Stimulated activated CD8-positive, alpha-beta memory T cell treated with anti-CD3 and anti-CD28 coated beads, Interleukin-7, amount 100 ng/mL, for 1 hour (primary cell): ENCODE results near the gene NELFA.

Source experiments
- DNase-seq, 2 donors: peaks; one replicate each; pipeline ENCODE4 v3.0.0-alpha.2; 2020; ENCODE audit warnings: low read depth in 2 of 2

Gene NELFA

DNA sequence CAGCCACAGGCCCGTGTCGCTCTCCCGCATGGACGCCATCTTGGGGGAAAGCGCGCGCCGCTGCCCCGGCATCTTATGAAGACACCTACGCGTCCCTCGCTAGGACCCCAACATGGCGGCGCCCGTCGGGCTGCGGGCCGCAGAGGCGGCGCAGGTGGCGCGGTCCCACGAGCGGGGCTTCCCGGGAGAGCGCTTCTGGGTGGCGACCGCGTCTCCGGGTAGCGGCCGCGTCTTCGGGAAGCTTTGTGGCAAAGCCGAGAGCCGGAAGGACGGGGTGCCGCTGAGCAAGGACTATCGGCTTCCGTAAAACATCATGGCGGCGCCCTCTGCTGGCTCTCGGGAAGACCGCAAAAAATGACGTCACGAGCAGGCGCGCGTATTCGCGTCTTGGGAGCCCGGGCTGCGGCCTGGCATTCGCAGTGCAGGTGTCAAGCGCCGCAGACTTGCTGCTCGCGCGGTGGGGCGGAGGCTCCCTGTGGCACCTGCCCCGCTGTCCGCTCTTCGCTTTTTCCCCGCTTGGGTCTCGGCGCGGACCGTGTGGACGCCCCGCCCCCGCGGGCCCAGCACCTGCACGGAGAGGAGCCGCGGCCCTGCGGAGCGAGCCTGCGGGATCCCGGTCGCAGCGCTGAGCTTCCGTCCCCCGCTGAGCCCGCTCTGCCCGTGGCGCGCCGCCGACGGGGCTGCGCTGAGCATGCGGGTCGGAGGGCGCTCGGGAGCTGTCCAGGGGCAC, at the start of gene NELFA:
NELFA (minus strand) TSS at position 54 of the 730 bp plus-strand sequence; CDS start at position 39, 15 bp downstream.
- DNase-seq = peak; percentile 91 to 93

DNA sequence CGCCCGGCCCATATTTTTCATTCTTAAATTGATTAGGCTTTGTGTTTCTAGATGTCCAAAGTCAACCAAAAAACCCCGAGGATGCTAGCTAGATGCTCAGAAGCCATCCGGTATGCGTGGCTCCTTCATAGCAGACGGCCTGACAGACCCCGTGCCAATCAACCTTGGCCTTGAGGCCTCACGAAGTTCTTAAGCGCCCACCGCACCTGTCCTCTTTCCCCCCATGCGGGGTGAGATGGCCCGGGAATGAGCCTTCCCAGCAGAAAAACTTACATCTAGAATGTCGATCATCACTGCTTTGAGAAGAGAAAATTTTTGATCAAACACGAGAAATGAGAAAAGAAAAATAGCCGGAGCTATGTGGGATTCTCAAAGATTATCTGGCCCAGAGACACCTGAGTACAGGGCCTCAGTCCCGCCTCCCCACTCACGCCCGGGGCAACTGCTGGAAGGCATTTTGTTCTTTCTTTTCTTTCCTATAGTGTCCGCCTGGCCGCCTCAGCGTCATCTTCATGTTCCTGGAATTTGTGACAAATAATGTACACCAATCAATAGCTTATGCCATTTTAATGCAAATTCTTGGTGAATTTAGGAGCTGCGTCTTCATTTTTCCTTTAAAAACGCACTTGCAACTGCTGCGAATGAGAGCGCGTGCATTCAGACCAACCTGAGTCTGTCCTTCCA, 48.8 kb upstream of the NELFA start:
- DNase-seq = no peak

DNA sequence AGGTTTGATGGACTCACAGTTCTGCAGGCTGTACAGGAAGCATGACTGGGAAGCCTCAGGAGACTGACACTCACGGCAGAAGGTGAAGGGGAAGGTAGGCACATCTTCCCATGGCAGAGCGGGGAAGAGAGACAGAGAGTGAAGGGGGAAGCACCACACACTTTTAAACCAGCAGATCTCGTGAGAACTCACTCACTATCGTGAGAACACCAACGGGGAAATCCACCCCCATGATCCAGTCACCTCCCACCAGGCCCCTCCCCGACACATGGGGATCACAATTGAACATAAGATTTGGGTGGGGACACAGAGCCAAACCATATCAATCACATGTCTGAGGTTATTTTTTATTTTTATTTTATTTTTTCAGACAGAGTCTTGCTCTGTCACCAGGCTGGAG, 45.4 kb upstream of the NELFA start:
- DNase-seq = no peak

DNA sequence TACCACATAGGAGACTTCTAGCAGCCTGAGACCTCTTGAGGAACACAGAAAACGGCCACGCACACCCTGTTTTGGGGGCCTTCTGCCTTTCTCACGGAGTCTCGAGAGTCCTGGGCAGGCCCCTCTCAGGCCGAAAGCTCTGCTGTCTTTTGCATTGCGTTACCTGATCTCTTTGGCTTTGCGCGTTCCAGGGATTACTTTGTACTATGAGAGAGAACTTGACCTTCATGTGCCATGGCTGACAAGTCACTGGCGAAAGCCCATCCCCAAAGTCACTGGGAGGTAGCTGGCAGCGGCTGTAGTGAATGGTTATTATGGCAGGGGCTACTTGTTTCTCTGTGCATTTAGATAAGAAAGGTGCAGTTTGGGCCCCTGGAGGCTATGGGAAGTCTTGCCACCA, 42.3 kb upstream of the NELFA start:
- DNase-seq = no peak

DNA sequence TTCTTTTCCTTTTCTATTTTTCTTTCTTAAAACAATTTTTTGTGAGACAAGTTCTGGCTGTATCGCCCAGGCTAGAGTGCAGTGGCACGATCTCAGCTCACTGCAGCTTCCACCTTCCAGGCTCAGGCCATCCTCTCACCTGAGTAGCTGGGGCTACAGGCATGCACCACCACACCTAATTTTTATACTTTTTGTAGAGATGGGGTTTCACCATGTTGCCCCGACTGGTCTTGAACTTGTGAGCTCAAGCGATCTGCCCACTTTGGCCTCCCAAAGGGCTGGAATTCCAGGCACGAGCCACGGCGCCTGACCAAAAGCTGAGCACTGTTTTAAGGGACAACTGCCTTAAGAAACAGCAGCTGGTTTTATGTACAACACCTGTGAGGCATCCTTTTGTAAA, 41.0 kb upstream of the NELFA start:
- no peak for DNase-seq

DNA sequence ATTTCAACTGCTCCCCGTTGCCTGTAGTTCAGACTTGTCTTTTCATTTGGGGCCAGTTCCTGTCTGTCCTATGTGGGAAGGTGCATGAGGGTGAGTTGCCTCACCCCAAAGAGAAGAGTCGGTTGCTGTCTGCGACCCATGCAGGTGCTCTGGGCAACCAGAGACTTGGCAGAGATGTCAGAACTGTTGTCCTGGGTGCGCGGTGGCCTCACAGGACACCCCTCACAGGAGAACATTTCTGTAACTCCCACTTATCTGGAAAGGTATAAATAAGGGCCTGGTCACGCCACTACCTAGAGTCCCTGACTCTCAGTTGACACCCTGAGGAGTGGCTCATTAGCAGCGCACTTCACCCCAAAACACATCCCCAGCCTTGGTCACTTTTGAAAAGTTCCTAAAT, 40.6 kb upstream of the NELFA start:
- no peak for DNase-seq

DNA sequence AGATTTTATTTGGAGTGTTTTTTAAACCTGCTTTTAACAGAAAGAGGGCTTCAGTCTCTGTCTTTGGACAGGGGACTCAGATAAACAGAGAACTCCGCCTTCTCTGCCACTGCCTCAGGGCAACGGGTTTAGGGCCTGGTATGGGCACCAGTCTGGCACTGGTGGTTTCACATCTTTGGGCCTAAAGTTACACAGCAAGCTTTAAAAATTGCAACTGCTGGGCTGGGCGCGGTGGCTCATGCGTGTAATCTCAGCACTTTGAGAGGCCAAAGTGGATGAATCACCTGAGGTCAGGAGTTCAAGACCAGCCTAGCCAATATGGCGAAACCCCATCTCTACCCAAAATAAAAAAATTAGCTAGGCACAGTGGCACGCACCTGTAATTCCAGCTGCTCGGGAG, 40.1 kb upstream of the NELFA start:
- no peak for DNase-seq

DNA sequence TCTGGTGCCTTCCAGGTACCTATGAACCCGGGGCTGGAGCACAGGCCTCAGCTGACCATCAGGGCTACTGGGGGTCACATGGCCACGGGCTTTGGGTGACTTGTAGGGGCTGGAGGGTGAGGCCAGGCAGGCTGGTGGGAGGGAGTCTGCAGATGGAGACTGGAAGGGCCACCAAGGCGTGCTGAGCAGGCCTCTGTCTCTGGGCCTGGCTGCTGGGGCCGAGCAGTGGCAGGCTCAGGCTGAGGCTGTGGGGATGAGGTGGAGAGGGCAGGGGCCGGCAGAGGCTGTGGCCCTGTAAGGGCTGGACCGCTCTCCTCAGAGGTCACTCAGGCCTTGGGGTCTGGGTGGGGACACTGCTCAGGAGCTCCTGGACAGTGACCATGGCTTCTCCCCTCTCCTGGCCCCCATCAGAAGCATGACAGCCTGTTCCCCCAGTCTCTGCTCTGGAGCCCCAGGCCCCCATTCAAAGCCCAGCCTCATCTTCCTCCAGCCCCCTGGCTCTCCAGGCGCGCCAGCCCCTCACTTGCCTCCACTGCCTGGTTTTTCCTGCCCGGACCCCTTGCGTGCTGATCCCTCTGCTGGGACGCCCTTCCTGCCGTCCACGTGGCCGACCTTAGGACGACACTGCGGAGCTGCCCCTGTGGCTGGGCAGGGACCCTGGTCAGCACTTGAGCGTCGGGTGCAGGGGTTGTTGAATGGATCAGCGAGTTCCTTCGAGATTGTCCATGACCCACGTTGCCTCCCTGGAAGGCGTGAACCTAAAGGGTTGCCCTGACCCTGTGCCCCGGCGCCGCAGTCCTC, 39.2 kb upstream of the NELFA start:
- DNase-seq = no peak

DNA sequence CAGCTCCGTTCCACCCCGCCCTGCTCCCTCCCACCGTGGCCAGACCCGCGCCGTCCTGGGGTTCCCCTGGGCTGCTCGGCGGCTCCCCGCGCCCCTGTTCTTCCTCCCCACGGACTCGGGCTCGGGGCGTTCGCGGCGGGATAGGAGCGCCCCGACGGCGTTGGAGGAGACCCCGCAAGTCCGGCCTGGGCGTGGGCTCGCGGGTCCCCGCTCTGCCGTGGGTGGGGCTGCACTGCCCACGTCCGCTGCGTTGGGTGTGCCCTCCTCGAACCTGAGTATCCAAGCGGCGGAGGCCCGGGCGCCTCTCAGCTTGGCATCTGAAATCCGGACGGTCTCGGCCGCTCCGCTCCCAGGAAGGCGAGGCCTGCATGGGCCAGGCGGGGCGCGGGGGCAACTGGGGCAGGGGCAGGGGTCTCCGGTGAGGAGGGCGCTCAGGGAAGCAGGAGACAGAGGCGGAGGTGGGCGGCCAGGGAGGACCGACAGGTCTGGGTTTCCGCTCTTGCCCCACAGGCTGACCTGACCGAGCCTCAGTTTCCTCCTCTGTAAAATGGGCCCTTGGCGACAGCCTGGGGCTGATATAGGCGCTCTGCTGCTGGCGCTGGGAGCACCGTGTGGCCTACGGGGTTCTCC, 38.4 kb upstream of the NELFA start:
- no peak for DNase-seq

DNA sequence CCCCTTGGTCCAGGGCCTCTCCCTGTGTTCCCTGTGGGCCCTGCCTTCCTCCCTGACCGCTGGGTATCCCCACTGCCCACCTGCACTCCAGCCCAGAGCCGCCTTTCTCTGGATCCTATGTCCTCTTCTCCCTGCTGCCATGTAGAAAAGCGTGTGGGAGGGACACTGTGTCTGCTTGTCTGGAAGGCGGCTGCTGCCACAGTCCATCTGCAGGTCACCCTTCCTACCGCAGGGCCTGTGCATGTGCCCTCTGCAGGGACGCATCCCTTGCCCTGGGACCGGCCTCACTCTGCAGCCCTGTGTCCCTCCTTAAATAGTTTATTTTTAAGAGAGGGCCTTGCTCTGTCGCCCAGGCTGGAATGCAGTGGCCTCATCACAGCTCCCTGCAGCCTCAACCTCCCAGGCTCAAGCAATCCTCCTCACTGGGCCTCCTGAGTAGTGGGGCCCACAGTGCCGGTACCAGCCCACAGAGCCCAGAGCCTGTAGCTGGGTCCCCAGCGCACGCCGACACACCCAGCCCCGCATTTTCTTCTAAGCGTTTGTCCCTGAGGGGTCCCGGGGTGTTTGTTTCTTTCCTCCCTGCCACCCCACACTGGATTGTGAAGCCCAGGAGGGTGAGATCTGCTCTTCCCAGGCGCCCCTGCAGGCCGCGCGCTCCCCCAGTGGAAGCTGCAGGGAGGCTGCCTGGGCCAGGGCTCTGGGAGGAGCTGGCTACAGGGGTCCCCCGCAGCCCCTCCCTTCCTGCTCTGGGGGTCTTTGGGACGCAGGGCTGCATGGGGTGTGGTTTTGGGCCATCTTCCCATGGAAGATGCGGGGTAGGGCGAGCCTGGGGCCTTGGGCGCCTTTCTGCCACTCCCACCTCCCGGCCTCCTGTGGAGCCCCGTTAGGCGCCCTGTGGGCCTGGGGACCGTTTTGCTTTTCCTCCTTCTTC, 37.5 kb upstream of the NELFA start:
- no peak for DNase-seq

DNA sequence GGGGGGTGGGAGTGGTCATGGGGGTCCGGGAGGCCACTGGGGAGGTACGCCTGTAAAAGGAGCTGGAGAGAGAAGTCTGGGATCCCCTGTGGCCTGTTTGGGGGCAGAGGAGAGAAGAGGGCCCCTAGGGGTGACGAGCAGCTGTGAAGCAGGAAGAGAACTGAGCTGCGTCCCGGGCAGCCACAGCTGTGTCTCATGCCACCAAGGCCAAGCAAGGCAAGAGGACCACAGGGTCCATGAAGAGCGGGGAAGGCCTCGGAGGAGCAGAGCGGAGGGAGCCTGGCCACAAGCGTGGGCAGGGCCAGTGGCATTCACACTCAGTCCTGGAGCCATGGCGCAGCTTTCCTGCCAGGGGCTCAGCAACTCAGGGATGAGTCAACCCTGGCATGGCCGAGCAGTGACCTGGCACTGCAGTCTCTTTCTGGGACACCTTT, 36.8 kb upstream of the NELFA start:
- no peak for DNase-seq

DNA sequence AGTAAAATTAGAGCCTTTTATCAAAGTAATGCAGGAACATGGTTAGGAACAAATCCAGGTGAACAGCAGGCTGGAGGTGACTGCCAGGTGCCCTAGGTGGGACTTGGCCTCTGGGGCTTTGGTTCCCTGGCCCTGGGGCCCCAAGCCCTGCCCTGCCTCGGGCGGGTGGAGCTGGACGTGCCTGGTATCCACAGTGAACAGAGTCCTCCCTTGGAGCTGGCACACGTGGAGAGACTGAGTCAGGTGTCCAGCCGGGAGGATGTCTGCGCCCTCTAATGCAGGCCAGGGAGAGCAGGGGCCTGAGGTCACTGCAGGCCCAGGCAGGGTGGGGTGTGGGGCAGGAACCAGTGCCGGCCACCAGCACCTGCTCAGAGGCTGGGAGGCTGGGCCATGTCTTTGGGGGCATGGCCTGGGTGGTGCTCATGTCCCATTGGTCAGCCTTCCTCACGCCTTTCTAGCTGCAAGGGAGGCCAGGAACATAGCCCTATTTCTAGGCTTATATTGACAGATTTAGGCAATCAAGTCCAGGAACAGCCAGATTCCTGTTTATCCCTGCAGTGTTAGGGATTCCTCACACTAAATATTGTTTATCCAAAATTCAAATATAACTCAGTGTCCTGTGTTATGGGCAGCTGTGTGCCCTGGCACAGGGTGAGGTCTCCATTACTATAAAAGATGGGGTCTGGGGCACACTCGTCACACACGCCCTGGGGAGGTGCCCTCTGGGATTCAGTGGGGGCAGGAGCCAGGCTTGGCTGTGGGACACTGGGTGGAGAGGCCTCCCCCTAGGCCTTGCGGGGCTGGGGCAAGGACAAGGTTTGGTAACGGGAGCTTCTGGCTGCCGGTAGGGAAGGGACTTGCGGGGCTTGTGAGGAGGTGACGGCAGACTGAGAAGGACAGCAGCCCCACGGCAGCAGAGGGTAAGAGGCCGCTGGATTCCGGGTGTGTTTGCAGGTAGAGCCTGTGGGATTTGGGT, 36.1 kb upstream of the NELFA start:
- DNase-seq = no peak

DNA sequence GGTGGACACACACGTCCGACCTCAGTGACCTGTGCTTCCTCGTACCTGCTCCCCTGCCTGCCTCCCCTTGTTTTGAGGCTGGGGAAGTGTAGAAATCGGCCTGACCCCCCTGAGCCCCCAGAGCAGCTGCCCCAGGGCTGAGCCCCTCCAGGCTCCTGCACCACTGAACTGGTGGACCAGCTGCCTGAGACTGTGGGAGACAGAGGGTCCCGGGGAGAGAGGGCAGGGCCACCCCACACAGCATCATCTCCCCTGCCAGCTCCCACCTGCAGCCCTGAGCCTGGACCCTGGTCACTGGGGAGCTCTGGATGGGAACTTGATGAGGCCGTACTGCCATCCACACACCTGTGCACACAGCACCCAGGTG, 35.3 kb upstream of the NELFA start:
- no peak for DNase-seq

DNA sequence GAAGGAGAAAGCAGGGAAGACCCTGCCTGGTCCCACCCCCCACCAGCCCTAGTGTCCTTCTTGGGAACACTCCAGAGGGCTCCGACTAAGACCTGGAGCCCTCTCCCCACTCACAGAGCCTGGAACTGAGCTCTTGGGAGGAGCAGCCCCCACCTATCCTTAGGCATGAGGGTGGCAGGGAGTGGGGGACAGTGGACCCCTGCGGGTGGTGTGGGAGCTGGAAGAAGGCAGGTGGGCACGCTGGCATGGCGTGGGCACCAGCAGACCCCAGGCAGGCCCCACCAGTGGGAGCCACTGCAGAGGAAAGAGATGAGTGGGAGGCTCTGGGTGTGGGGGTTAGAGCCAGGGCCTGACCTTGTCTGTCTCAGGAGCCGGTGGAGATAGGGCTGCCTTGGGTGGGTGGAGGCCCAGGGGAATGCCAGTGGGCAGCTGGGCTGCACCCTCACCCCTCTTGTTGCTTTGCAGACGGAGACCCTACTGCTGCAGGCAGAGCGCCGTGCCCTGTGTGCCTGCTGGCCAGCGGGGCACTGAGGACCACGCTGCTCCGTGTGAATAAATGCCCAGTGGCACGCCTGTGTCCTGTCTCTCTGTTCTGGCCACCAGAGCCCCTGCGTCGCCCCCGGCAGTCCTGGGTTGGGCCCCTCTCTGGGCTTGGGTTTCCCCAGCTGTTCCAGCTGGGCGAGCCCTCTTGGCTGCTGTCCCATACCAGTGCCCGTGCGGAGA, 34.8 kb upstream of the NELFA start:
- DNase-seq = no peak

DNA sequence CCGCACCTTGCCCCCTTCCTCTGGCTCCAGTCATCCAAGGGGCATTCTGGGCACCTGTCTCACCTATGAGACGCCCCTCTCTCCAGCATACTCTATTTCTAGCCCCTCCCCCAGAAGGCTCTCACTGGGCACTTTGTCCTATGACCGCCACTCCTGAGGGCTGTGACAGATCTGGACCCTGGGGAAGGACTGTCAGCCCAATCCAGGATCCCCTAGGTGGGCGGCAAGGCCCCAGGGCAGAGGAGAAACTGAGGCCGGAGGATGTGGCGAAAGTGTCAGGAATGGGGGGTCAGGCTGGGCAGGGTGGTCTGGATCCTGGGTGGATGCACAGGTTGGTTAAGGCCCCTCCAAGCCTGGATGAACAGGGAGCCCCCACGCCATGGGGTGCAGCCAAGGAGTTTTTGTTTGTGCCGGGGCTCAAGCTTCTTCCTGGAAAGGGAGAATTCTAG, 34.2 kb upstream of the NELFA start:
- no peak for DNase-seq

DNA sequence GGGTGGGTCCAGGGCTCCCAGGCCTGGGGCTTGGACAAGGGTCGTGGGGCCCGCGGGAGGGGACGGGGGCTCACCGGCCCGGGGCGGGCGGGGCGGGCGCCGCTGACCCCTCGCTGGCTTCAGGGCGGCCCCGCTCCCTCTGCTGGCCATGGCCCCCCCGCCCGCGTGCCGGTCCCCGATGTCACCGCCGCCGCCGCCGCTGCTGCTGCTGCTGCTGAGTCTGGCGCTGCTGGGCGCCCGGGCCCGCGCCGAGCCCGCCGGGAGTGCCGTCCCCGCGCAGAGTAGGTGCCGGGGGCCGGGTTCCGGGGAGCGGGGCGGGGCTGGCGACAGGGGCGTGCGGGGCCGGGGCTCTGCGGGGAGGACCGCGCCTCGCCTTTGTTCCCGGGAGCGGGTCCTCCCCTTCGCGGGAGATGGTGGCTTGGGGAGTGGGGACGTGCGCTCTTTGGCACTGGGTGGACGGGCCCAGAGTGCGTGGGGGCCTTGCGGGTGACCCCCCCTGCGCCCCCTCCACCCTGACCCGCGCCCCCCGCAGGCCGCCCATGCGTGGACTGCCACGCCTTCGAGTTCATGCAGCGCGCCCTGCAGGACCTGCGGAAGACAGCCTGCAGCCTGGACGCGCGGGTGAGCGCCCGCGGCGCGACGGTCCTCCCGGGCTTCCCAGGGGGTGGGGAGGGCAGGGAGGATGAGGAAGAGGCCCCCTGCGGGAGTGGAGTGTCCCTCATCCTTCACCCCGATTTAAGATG, 33.6 kb upstream of the NELFA start:
- no peak for DNase-seq

DNA sequence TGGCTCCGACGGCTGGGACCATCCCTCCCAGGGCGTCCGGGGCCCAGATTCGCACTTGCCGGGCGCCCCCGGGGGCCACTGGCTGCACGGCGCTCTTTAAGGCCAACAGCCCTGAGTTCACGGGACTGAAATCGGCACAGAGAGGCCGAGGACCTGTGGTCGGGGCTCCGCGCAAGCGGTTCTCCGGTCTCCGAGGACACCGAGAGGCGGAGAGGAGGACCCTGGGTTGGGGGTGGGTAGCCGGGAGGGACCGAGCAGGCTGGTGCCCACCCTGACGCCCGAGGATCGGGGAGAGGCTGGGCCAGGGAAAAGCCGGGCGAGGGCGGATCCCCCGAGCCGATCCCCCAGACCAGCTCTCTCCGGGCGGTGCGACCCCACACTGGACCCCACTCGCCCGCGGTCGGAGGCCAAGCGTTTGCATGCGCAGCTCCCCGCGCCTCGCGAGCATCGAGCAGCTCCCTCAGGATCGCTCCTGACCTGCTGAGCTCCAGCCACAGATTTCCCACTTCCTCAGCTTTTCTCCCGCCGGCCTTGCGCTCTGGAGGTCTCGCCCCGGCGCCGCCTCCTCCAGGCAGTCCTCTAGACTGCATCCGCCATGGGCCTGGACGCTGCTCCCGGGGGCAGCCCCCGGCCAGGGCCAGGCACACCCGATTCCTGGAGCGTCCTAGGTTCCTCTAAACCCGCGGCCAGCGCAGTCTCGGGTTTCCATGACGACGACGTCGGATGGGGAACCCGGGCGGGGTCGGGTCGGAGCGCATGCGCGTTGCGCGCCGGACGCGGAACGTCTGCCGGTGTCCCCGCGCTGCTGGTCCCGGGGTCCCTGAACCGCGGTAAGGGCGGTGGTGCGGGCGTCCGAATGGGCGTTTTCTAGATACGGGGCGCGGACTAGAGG, 32.7 kb upstream of the NELFA start:
- DNase-seq = peak; percentile 66 to 68
